SK-N-SH (cell line): ENCODE results near the gene RBX1. TPM values are rescaled to one million over a fixed set of nuclear protein-coding genes. Genes with fewer than 3 reads are reported as not detected.

Experiments
- CTCF ChIA-PET: fragments of 300-600, 350-600 bp; formaldehyde crosslinking; extraction: SDS; loops from one replicate; lab custom pipeline; 2021; lab: Yijun Ruan, JAX
- POLR2A ChIA-PET: fragments of 350-600 bp; sonication (Branson Sonifier 250); formaldehyde crosslinking; extraction: SDS; loops from one replicate; lab custom pipeline; 2020; ENCODE audit warnings: antibody characterized with exemption, inconsistent platforms; lab: Yijun Ruan, JAX
- DNase-seq: peaks from one replicate; pipeline ENCODE4 v3.0.0; 2012
- H2AFZ ChIP-seq: fragments of 200-600 bp; sonication (generic); 2 replicates; pipeline ENCODE4 v1.8.1; 2016; ENCODE audit warnings: antibody characterized with exemption, mild to moderate bottlenecking, low read depth
- H3F3A ChIP-seq: fragments of 200-600 bp; sonication (generic); replicated peaks from 2 replicates; pipeline ENCODE3; 2016; ENCODE audit warnings: antibody characterized with exemption, mild to moderate bottlenecking; ENCODE audit not compliant: insufficient read depth
- H3K27ac ChIP-seq, 2 experiments: fragments of 200-500 bp in 1 of 2; fragments of 200-600 bp in 1 of 2; sonication (Bioruptor generic) in 1 of 2; sonication (generic), shearing (Covaris generic) in 1 of 2; 2 replicates each; pipeline versions ENCODE4 v1.5.1 to v1.6.1; 2014 to 2016; ENCODE audit warnings: low read depth in 2 of 2, inconsistent platforms in 1 of 2, low read length in 1 of 2, mild to moderate bottlenecking in 1 of 2, mixed read lengths in 1 of 2
- H3K27me3 ChIP-seq: fragments of 200-600 bp; sonication (generic), shearing (Covaris generic); 2 replicates; pipeline ENCODE4 v1.6.1; 2016; ENCODE audit warnings: mixed run types; ENCODE audit not compliant: insufficient read depth
- H3K36me3 ChIP-seq, 2 experiments: fragments of 200-500 bp in 1 of 2; fragments of 200-600 bp in 1 of 2; sonication (Bioruptor generic) in 1 of 2; sonication (generic) in 1 of 2; replicated peaks in 1 of 2; 2 replicates each; pipeline versions ENCODE3 to v1.5.1; 2014 to 2016; ENCODE audit warnings: low read length in 1 of 2, mild to moderate bottlenecking in 1 of 2; ENCODE audit not compliant: insufficient read depth in 2 of 2, control insufficient read depth in 1 of 2
- H3K4me1 ChIP-seq, 2 experiments: fragments of 200-500 bp in 1 of 2; fragments of 200-600 bp in 1 of 2; sonication (Bioruptor generic) in 1 of 2; sonication (generic), shearing (Covaris generic) in 1 of 2; 2 replicates each; pipeline versions ENCODE4 v1.5.1 to v1.6.1; 2014 to 2016; ENCODE audit warnings: low read depth in 1 of 2, low read length in 1 of 2, mixed run types in 1 of 2; ENCODE audit not compliant: insufficient read depth in 2 of 2, control insufficient read depth in 1 of 2
- H3K4me2 ChIP-seq: fragments of 200-600 bp; sonication (generic), shearing (Covaris generic); 2 replicates; pipeline ENCODE4 v1.6.1; 2017; ENCODE audit warnings: mixed run types
- H3K4me3 ChIP-seq, 2 experiments: fragments of 200-500 bp in 1 of 2; fragments of 200-600 bp in 1 of 2; sonication (Bioruptor generic) in 1 of 2; sonication (generic), shearing (Covaris generic) in 1 of 2; 2 replicates each; pipeline versions ENCODE4 v1.5.1 to v1.8.1; 2014 to 2016; ENCODE audit warnings: low read depth in 2 of 2, inconsistent platforms in 1 of 2, low read length in 1 of 2, mild to moderate bottlenecking in 1 of 2, mixed read lengths in 1 of 2, moderate library complexity in 1 of 2
- H3K79me2 ChIP-seq: fragments of 200-600 bp; sonication (generic); 2 replicates; pipeline ENCODE4 v1.8.1; 2017; ENCODE audit warnings: mild to moderate bottlenecking; ENCODE audit not compliant: insufficient read depth
- H3K9ac ChIP-seq: fragments of 200-600 bp; sonication (generic); 2 replicates; pipeline ENCODE4 v1.6.1; 2017; ENCODE audit warnings: mixed run types
- H3K9me2 ChIP-seq: fragments of 200-600 bp; sonication (generic); 2 replicates; pipeline ENCODE4 v1.6.1; 2017; ENCODE audit warnings: mixed run types
- H3K9me3 ChIP-seq: fragments of 200-600 bp; sonication (generic); 2 replicates; pipeline ENCODE4 v1.6.1; 2017; ENCODE audit warnings: mixed run types, mild to moderate bottlenecking, moderate library complexity
- H4K20me1 ChIP-seq: fragments of 200-600 bp; sonication (generic); 2 replicates; pipeline ENCODE4 v1.6.1; 2017; ENCODE audit warnings: mild to moderate bottlenecking, mixed run types; ENCODE audit not compliant: insufficient read depth
- ELF1 ChIP-seq: IDR thresholded peaks from 2 replicates; pipeline ENCODE4 v1.4.0; 2012
- GATA2 ChIP-seq: sonication (generic); formaldehyde crosslinking; IDR thresholded peaks from 2 replicates; pipeline ENCODE4 v1.5.0; 2020; ENCODE audit warnings: mild to moderate bottlenecking, missing genetic modification reagents
- POLR2AphosphoS5 ChIP-seq: IDR thresholded peaks from 2 replicates; pipeline ENCODE4 v1.6.1; 2012; ENCODE audit warnings: low read depth, low read length
- TAF1 ChIP-seq: IDR thresholded peaks from 2 replicates; pipeline ENCODE4 v1.6.1; 2012; ENCODE audit warnings: low read depth, mild to moderate bottlenecking, low read length, moderate library complexity, borderline replicate concordance
- WGBS: methylation state at CpG from one replicate; pipeline ENCODE4 v1.1.6; 2017; ENCODE audit warnings: low lambda C conversion rate; 5-methylcytosine and 5-hydroxymethylcytosine counted together
- polyA plus RNA-seq, 3 experiments: library from polyadenylated mRNA; depleted of rRNA; stranded (reverse); fragments of >200 nt; gene quantifications; 2 replicates each; pipeline ENCODE4 v1.2.3, GENCODE V29; 2012
- TF ChIP-seq, protein P1 (sequence below): IDR thresholded peaks from 2 replicates; pipeline ENCODE4 v1.4.0; 2012; ENCODE audit warnings: low read depth, borderline replicate concordance
- TF ChIP-seq, protein P2 (sequence below): IDR thresholded peaks from 2 replicates; pipeline ENCODE4 v1.6.1; 2012; ENCODE audit warnings: mild to moderate bottlenecking, low read depth, low read length, moderate library complexity

RBX1 gene
- polyA plus RNA-seq, 1 of the 3 experiments (the other 2 are of a cell fraction) = 51.2 TPM

DNA sequence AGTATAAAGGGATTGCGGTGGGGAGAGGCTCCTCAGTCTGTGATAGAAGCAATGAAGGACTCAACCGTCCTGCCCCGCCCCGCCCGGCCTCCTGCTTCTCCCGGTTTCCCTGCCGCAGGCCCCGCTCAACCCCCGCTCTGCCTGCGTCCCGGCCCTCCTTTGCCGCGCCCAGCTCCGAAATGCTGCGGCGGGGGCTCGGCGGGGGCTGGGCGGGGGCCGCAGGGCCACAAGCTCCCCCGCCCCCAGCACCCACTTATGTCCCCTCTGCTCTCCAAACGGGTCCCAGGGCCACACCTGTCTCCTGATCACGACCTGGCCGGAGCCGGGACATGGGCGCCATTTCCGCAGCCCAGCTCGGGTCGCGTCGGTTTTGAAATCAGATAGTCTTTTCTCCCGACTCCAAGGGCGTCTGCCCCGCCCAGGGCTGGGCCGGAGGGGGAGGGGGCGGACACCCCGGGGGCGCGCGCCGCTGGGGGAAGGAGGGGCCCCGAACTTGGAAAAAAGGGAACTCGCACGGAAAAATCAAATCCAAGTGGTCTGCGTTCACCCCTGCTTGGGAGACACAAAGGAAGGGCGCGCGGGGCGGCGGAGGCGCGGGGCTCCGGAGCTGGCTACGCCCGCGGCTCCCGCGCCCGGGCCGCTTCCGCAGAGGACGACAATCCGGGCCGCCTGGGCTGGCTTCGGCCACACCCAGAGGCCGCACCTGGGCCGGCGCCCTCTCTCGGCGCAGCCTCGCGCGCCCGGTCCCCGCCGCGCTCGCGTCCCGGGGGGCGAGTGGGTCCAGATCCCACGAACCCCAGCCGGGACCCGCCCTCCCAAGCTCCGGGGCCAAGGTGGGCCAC lies 70.7 kb downstream of the RBX1 start:
- no peaks in the 10 kb centered on the region for H3K36me3 ChIP-seq
- no peaks in the 10 kb centered on the region for H3K9me3 ChIP-seq
- peak overlapping the region; percentile 76 for H3K9ac ChIP-seq
- TF ChIP-seq, protein P1, sequence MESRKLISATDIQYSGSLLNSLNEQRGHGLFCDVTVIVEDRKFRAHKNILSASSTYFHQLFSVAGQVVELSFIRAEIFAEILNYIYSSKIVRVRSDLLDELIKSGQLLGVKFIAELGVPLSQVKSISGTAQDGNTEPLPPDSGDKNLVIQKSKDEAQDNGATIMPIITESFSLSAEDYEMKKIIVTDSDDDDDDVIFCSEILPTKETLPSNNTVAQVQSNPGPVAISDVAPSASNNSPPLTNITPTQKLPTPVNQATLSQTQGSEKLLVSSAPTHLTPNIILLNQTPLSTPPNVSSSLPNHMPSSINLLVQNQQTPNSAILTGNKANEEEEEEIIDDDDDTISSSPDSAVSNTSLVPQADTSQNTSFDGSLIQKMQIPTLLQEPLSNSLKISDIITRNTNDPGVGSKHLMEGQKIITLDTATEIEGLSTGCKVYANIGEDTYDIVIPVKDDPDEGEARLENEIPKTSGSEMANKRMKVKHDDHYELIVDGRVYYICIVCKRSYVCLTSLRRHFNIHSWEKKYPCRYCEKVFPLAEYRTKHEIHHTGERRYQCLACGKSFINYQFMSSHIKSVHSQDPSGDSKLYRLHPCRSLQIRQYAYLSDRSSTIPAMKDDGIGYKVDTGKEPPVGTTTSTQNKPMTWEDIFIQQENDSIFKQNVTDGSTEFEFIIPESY = no peak
- TF ChIP-seq POLR2AphosphoS5 = no peak; the same call in 1 of the 2 replicates
- TF ChIP-seq ELF1 = no peak
- TF ChIP-seq TAF1 = no peak
- TF ChIP-seq GATA2 (CRISPR knock-in tag) = no peak
- TF ChIP-seq, protein P2, sequence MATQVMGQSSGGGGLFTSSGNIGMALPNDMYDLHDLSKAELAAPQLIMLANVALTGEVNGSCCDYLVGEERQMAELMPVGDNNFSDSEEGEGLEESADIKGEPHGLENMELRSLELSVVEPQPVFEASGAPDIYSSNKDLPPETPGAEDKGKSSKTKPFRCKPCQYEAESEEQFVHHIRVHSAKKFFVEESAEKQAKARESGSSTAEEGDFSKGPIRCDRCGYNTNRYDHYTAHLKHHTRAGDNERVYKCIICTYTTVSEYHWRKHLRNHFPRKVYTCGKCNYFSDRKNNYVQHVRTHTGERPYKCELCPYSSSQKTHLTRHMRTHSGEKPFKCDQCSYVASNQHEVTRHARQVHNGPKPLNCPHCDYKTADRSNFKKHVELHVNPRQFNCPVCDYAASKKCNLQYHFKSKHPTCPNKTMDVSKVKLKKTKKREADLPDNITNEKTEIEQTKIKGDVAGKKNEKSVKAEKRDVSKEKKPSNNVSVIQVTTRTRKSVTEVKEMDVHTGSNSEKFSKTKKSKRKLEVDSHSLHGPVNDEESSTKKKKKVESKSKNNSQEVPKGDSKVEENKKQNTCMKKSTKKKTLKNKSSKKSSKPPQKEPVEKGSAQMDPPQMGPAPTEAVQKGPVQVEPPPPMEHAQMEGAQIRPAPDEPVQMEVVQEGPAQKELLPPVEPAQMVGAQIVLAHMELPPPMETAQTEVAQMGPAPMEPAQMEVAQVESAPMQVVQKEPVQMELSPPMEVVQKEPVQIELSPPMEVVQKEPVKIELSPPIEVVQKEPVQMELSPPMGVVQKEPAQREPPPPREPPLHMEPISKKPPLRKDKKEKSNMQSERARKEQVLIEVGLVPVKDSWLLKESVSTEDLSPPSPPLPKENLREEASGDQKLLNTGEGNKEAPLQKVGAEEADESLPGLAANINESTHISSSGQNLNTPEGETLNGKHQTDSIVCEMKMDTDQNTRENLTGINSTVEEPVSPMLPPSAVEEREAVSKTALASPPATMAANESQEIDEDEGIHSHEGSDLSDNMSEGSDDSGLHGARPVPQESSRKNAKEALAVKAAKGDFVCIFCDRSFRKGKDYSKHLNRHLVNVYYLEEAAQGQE = no peak
- H3K79me2 ChIP-seq = no peaks in the 10 kb centered on the region
- peak overlapping the region; percentile 41 for H2AFZ ChIP-seq
- H3K4me2 ChIP-seq = peak overlapping the region; percentile 71
- H3K9me2 ChIP-seq = no peaks in the 10 kb centered on the region
- H3K27me3 ChIP-seq = no peaks in the 10 kb centered on the region
- ChIA-PET CTCF (no interaction called here), POLR2A (interaction anchor here (0.6 to 0.9 kb wide), 3 partner anchors 47 to 475 kb away, joined by 3 to 4 read pairs (median 3); no protein-coding TSS in a partner anchor)
- peak overlapping the region; percentile 60 to 62 for H3K27ac ChIP-seq
- H3K4me1 ChIP-seq = no peaks in the 10 kb centered on the region; a peak in 2 of 4 replicates
- WGBS = 0% methylated on average over 1 of the region's 85 CpGs
- H3K4me3 ChIP-seq = peak overlapping the region; percentile 52 to 53
- DNase-seq = peak; percentile 68
- no peaks in the 10 kb centered on the region for H3F3A ChIP-seq
- no peaks in the 10 kb centered on the region for H4K20me1 ChIP-seq
